ENCODE measurements around the gene CRIM1.
"Not testable (repeated sequence)": the region's sequence is repeated elsewhere in the genome, so short reads cannot be mapped to it uniquely, and the experiment has no call there.

Gene CRIM1
- total RNA-seq = 5.1 to 16.9 (median 8.5) reads per million in 4 donors

- peak; percentile 15 to 55 (median 25) for DNase-seq
Observed at GRCh38 chr2:36355151-36355889, at the start of gene CRIM1. CRIM1 (plus strand) TSS chr2:36355778; CDS start chr2:36356293, 515 bp downstream.

GRCh38 chr2:36307441-36307840, 48.1 kb upstream of the CRIM1 start:
- no peak for DNase-seq

- not testable (repeated sequence) for DNase-seq
Observed at GRCh38 chr2:36310444-36310843, 45.1 kb upstream of the CRIM1 start.

GRCh38 chr2:36318547-36318946, 37.0 kb upstream of the CRIM1 start:
- no peak for DNase-seq

- no peak for DNase-seq
Observed at GRCh38 chr2:36322108-36322507, 33.5 kb upstream of the CRIM1 start.

GRCh38 chr2:36326286-36326685, 29.3 kb upstream of the CRIM1 start:
- no peak for DNase-seq

GRCh38 chr2:36329251-36329650, 26.3 kb upstream of the CRIM1 start:
- DNase-seq = no peak

GRCh38 chr2:36329746-36330472, 25.7 kb upstream of the CRIM1 start:
- DNase-seq = no peak

GRCh38 chr2:36330473-36331395, 24.8 kb upstream of the CRIM1 start:
- no peak for DNase-seq

GRCh38 chr2:36333350-36334012, 22.1 kb upstream of the CRIM1 start:
- peak in 1 of 5 donors; percentile 39 for DNase-seq

- DNase-seq = no peak
Observed at GRCh38 chr2:36335597-36335996, 20.0 kb upstream of the CRIM1 start.

GRCh38 chr2:36336321-36336720, 19.3 kb upstream of the CRIM1 start:
- DNase-seq = no peak

GRCh38 chr2:36337354-36337753, 18.2 kb upstream of the CRIM1 start:
- peak in 1 of 5 donors; percentile 66 for DNase-seq

- no peak for DNase-seq
Observed at GRCh38 chr2:36338124-36338826, 17.3 kb upstream of the CRIM1 start.

GRCh38 chr2:36338827-36339145, 16.8 kb upstream of the CRIM1 start:
- DNase-seq = no peak

GRCh38 chr2:36339607-36340218, 15.9 kb upstream of the CRIM1 start:
- no peak for DNase-seq

- no peak for DNase-seq
Observed at GRCh38 chr2:36343606-36344005, 12.0 kb upstream of the CRIM1 start.

GRCh38 chr2:36348721-36349120, 6.9 kb upstream of the CRIM1 start:
- DNase-seq = no peak

- DNase-seq = no peak
Observed at GRCh38 chr2:36351291-36351690, 4.3 kb upstream of the CRIM1 start.

- DNase-seq = peak in 1 of 5 donors; percentile 34
Observed at GRCh38 chr2:36351736-36352349, 3.7 kb upstream of the CRIM1 start.

GRCh38 chr2:36352701-36353100, 2.9 kb upstream of the CRIM1 start:
- no peak for DNase-seq

Data from T-helper 1 cell (primary cell).